Epithelial cell of proximal tubule (primary cell): Measurements from ENCODE around the gene PPARA. TPM values are rescaled to one million over a fixed set of nuclear protein-coding genes. Genes with fewer than 3 reads are reported as not detected.

Experiments used
- DNase-seq: peaks from one replicate; pipeline ENCODE4 v3.0.0-alpha.2; 2011; ENCODE audit warnings: low read depth
- H3K4me3 ChIP-seq: 2 replicates; pipeline ENCODE4 v1.5.1; 2011; ENCODE audit warnings: low read depth, mild to moderate bottlenecking, low read length
- total RNA-seq: library from RNA; depleted of rRNA; stranded (reverse); fragments of >200 nt; gene quantifications from 2 replicates; pipeline ENCODE4 v1.2.3, GENCODE V29; 2015
- TF ChIP-seq, protein P1 (sequence below): conservative IDR thresholded peaks from 2 replicates; pipeline ENCODE4 v1.5.1; 2012; ENCODE audit warnings: low read depth, mild to moderate bottlenecking, low read length

PPARA gene
- total RNA-seq, 1 donor from 2014 or later, result 18.5 TPM

DNA sequence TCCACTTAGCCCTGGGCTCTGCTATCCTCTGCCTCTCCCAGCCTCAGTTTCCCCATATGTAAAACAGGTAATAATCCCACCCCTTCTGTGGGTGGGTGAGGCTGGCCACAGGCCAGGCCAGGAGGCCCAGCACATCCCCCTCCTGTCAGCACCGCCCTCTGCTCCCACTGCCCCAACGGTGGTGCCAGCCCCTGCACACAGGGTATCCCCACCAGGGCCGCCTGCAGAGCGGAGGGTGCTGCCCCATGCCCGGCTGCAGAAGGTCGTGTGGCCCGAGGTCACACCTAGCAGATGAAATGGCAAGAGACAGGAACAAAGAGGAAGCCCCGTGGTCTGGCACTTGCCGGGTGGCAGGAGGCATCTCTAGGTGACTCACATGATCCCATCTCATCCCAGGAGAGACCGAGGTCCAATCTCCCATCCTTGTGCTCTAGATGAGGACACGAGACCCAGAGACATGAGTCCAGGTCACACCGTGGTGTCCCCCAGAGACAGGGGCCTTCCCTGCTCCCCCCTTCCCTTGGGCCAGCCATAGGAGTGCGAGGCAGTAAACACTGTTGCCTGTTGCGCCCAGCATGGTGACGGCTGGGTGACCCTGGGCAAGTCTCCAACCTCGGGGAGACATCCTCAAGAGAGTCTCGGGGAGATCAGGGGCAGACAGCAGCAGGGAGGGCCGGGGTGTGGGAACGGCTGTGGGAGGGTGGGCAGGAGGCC is 27.2 kb upstream of the PPARA start:
- H3K4me3 ChIP-seq, result no peak overlapping the region
- no peak for DNase-seq
- TF ChIP-seq, protein P1, sequence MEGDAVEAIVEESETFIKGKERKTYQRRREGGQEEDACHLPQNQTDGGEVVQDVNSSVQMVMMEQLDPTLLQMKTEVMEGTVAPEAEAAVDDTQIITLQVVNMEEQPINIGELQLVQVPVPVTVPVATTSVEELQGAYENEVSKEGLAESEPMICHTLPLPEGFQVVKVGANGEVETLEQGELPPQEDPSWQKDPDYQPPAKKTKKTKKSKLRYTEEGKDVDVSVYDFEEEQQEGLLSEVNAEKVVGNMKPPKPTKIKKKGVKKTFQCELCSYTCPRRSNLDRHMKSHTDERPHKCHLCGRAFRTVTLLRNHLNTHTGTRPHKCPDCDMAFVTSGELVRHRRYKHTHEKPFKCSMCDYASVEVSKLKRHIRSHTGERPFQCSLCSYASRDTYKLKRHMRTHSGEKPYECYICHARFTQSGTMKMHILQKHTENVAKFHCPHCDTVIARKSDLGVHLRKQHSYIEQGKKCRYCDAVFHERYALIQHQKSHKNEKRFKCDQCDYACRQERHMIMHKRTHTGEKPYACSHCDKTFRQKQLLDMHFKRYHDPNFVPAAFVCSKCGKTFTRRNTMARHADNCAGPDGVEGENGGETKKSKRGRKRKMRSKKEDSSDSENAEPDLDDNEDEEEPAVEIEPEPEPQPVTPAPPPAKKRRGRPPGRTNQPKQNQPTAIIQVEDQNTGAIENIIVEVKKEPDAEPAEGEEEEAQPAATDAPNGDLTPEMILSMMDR, result no peak

- TF ChIP-seq, protein P1, result no peak
- DNase-seq, result no peak
- H3K4me3 ChIP-seq, result no peak overlapping the region
Observed at GRCh38 chr22:46123694-46124382, 26.5 kb upstream of the PPARA start.

- TF ChIP-seq, protein P1, result no peak
- DNase-seq, result no peak
- no peak overlapping the region for H3K4me3 ChIP-seq
Observed at GRCh38 chr22:46124383-46125144, 25.8 kb upstream of the PPARA start.

DNA sequence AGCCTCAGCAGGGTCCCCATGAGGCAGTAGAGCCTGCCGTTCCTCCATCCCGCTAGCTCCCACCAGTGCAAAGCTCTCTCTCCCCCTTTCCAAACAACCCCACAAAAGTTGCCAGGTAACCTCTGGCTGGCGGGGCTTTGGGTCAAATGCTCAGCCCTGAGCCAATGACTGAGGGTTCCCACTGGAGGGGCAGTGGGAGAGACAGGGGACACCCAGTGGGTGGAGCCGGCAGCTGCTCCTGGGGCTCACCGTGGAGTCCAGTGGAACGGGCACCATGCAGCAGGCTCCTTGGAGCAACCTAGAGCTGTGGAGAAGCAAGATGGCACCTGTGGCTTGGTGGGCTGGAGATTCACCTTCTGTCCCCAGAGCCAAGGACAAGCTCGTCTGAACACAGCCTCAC is 25.0 kb upstream of the PPARA start:
- H3K4me3 ChIP-seq, result no peak overlapping the region
- TF ChIP-seq, protein P1, result no peak
- no peak for DNase-seq

DNA sequence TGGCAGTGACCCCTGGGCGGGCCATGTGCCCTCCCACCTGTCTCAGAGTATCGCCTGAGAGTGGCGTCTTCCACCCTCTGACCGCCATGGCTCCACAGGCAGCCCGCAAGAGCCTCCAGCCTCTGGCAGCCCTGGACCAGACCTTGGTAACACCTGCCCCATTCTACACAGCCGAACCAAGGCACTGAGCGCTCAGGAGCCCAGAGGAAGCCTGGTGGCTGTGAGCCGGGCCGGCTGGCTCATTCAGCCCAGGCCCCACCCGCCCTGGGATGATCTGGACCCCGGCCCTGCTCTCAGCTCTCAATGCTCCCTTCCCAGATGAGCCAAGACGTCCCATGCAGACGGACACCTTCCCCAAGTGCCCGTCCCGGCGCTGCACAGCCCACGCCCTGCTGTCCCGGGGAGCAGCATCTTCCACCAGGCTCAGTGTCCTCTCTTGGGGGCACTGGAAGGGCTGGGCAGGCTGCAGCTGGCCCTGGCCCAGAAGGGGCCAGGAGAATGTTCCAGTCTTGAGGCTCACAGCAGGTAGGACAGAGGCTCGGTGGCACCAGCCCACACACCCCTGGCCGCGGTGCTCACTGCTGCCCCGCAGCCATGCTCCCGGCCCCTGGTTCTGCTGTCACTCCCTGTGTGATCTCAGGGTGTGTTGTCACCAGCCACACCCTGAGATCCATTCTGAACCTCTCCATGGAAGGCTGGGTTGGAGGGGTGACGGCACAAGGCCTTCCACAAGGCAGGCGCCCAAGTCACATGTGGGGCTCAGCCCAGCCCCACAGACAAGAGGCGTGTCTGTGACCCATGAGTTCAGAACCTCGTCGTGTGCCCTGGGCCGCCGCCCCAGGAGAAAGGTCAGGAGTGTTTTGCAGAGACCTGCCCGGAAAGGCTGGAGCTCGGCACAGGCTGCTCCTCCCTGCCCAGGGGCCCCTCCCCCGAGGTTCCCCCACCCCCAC is 24.2 kb upstream of the PPARA start:
- DNase-seq, result no peak
- TF ChIP-seq, protein P1, result no peak
- no peak overlapping the region for H3K4me3 ChIP-seq

- H3K4me3 ChIP-seq, result no peak overlapping the region
- DNase-seq, result no peak
- TF ChIP-seq, protein P1, result no peak
Observed at GRCh38 chr22:46126853-46127385, 23.4 kb upstream of the PPARA start.
